HEK293 (cell line): Measurements from ENCODE around the gene ZFPM1.

ENCODE experiments used
- PBX3 ChIP-seq: sonication (generic); formaldehyde crosslinking; IDR thresholded peaks from 2 replicates; pipeline ENCODE4 v1.8.1; 2022; ENCODE audit warnings: mild to moderate bottlenecking, moderate library complexity, missing genetic modification reagents
- ZFHX2 ChIP-seq: fragments of 450-650 bp; formaldehyde crosslinking; conservative IDR thresholded peaks from 2 replicates; pipeline ENCODE4 v1.5.1; 2016; ENCODE audit warnings: missing biosample characterization, missing genetic modification characterization
- ZNF174 ChIP-seq: fragments of 450-650 bp; formaldehyde crosslinking; IDR thresholded peaks from 2 replicates; pipeline ENCODE4 v1.5.0; 2017; ENCODE audit warnings: missing biosample characterization, mild to moderate bottlenecking, missing genetic modification characterization
- ZNF184 ChIP-seq: fragments of 450-650 bp; IDR thresholded peaks from 2 replicates; pipeline ENCODE4 v1.5.1; 2018; ENCODE audit warnings: missing biosample characterization, mild to moderate bottlenecking, missing genetic modification characterization
- ZNF561 ChIP-seq: fragments of 450-650 bp; IDR thresholded peaks from 2 replicates; pipeline ENCODE4 v1.5.1; 2018; ENCODE audit warnings: missing biosample characterization, missing genetic modification characterization, borderline replicate concordance
- ZNF776 ChIP-seq: fragments of 450-650 bp; formaldehyde crosslinking; IDR thresholded peaks from 2 replicates; pipeline ENCODE4 v1.5.0; 2017; ENCODE audit warnings: missing biosample characterization, missing genetic modification characterization, borderline replicate concordance
- ZNF843 ChIP-seq: fragments of 450-650 bp; formaldehyde crosslinking; IDR thresholded peaks from 2 replicates; pipeline ENCODE4 v1.5.1; 2016; ENCODE audit warnings: missing biosample characterization, missing genetic modification characterization

- no peak for TF ChIP-seq ZNF184 (tag by site-specific recombination)
- TF ChIP-seq ZFHX2 (tag by site-specific recombination), result no peak
- TF ChIP-seq ZNF561 (tag by site-specific recombination), result no peak
- TF ChIP-seq PBX3 (CRISPR knock-in tag), result no peak
- no peak for TF ChIP-seq ZNF843 (tag by site-specific recombination)
- TF ChIP-seq ZNF776 (tag by site-specific recombination), result no peak
- no peak for TF ChIP-seq ZNF174 (tag by site-specific recombination)
Measured at GRCh38 chr16:88525663-88525990, 72.5 kb downstream of the ZFPM1 start.
